ENCODE measurements around the gene CPA2.

The CPA2 gene

GRCh38 chr7:130281260-130281659 is 14.6 kb downstream of the CPA2 start:
- no peak for DNase-seq

- DNase-seq = no peak
Measured at GRCh38 chr7:130286881-130287280, 20.2 kb downstream of the CPA2 start.

- no peak for DNase-seq
Measured at GRCh38 chr7:130288168-130288567, 21.5 kb downstream of the CPA2 start.

- DNase-seq = no peak
Measured at GRCh38 chr7:130288829-130289228, 22.2 kb downstream of the CPA2 start.

- DNase-seq = no peak
Measured at GRCh38 chr7:130289478-130289877, 22.8 kb downstream of the CPA2 start.

- no peak for DNase-seq
Measured at GRCh38 chr7:130290745-130291144, 24.1 kb downstream of the CPA2 start.

GRCh38 chr7:130292682-130293257 is 26.1 kb downstream of the CPA2 start, which contains the start of gene CPA4:
CPA4 (plus strand) TSS chr7:130293161; CDS start chr7:130293181, 20 bp downstream.
- DNase-seq = no peak

GRCh38 chr7:130293521-130293920 is 26.9 kb downstream of the CPA2 start:
- no peak for DNase-seq

- DNase-seq = no peak
Measured at GRCh38 chr7:130294314-130294713, 27.7 kb downstream of the CPA2 start.

- DNase-seq = no peak
Measured at GRCh38 chr7:130296221-130296951, 29.7 kb downstream of the CPA2 start.

GRCh38 chr7:130297628-130298543 is 31.2 kb downstream of the CPA2 start:
- no peak for DNase-seq

- DNase-seq = no peak
Measured at GRCh38 chr7:130298544-130299326, 32.1 kb downstream of the CPA2 start.

GRCh38 chr7:130299866-130300265 is 33.2 kb downstream of the CPA2 start:
- DNase-seq = no peak

GRCh38 chr7:130301501-130302020 is 34.9 kb downstream of the CPA2 start:
- no peak for DNase-seq

- no peak for DNase-seq
Measured at GRCh38 chr7:130302649-130303048, 36.0 kb downstream of the CPA2 start.

- DNase-seq = no peak
Measured at GRCh38 chr7:130303127-130303526, 36.5 kb downstream of the CPA2 start.

- DNase-seq = no peak
Measured at GRCh38 chr7:130303551-130303950, 36.9 kb downstream of the CPA2 start.

GRCh38 chr7:130303982-130304381 is 37.3 kb downstream of the CPA2 start:
- DNase-seq = no peak

- DNase-seq = no peak
Measured at GRCh38 chr7:130304878-130305277, 38.2 kb downstream of the CPA2 start.

- DNase-seq = no peak
Measured at GRCh38 chr7:130305433-130306042, 38.9 kb downstream of the CPA2 start.

- DNase-seq = no peak
Measured at GRCh38 chr7:130309986-130310385, 43.3 kb downstream of the CPA2 start.

- no peak for DNase-seq
Measured at GRCh38 chr7:130314305-130314704, 47.6 kb downstream of the CPA2 start.
